Nephron (organoid): Measurements from ENCODE around the gene RIOK3.

Source experiments
- H3K27ac Mint-ChIP-seq, 3 experiments: 2 replicates each; pipeline ENCODE4 v1.8.0; 2020; ENCODE audit warnings: mixed read lengths in 3 of 3, mild to moderate bottlenecking in 2 of 3, moderate library complexity in 1 of 3
- H3K27me3 Mint-ChIP-seq: 2 replicates; pipeline ENCODE4 v1.8.0; 2021; ENCODE audit warnings: low read depth, mild to moderate bottlenecking, moderate library complexity, mixed read lengths
- H3K36me3 Mint-ChIP-seq: 2 replicates; pipeline ENCODE4 v1.8.0; 2020; ENCODE audit warnings: low read depth, mixed read lengths
- H3K4me1 Mint-ChIP-seq: 2 replicates; pipeline ENCODE4 v1.8.0; 2020; ENCODE audit warnings: mixed read lengths
- H3K4me3 Mint-ChIP-seq, 3 experiments: 2 replicates each; pipeline ENCODE4 v1.8.0; 2020; ENCODE audit warnings: mild to moderate bottlenecking in 3 of 3, mixed read lengths in 3 of 3, moderate library complexity in 2 of 3
- H3K9me3 Mint-ChIP-seq: 2 replicates; pipeline ENCODE4 v1.8.0; 2020; ENCODE audit warnings: mixed read lengths
- TF ChIP-seq, protein P1 (sequence below), 3 experiments: fragments of 200-600 bp; sonication (generic); IDR thresholded peaks; one replicate each; pipeline ENCODE4 v1.5.0; 2021; ENCODE audit warnings: antibody characterized with exemption in 3 of 3; ENCODE audit not compliant: unreplicated experiment in 3 of 3

The RIOK3 gene, protein sequence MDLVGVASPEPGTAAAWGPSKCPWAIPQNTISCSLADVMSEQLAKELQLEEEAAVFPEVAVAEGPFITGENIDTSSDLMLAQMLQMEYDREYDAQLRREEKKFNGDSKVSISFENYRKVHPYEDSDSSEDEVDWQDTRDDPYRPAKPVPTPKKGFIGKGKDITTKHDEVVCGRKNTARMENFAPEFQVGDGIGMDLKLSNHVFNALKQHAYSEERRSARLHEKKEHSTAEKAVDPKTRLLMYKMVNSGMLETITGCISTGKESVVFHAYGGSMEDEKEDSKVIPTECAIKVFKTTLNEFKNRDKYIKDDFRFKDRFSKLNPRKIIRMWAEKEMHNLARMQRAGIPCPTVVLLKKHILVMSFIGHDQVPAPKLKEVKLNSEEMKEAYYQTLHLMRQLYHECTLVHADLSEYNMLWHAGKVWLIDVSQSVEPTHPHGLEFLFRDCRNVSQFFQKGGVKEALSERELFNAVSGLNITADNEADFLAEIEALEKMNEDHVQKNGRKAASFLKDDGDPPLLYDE

DNA sequence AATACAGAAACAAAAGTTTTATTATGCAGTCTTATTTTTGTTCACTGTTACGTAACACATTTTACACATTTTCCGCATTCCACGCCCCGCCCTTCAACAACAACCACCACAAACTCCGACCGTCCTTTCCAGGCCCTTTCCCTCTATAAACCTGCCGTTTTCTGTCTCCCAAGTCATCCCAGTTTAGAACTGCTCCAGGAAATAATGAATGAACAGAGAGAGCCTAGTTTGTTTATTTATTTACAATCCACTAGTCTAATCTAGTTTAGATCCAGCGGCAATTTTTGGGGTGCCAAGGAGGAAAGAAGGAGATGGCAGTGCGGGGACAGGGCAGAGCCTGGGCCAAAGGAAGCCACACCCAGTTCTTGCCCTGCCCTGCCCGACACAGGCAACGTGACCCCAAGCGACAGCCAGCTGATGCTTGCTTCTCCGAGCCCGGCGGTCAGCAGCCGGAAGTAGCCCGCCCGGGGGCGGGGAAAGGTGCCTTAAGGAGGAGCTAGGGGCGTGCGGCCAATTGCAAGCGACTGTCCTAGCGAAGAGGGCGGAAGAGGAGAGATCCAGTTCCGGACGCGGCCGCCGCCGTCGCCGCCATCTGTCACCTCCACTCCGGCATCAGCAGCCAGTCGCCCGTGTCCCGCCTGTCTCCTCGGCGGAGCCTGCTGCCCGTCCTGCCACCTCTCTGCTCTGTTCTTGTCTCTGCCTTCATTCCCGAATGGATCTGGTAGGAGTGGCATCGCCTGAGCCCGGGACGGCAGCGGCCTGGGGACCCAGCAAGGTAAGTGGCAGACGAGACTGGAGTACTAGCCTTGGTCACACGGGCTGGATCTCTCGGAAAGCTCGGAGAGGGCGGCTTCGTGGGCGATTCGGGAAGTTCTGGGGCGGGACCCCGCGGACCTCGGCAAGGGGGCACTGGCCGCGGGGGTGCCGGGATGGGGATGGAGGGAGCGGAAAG lies at the start of gene RIOK3:
Gene RIOK3 (plus strand): TSS at position 560 of the 952 bp plus-strand sequence. CDS start 153 bp downstream, at position 713.
- H3K27ac Mint-ChIP-seq, result peak within 1 kb of the TSS; percentile 76 to 91 (median 80)
- peaks cover 4% of the 10 kb centered on the region for H3K36me3 Mint-ChIP-seq
- peak within 1 kb of the TSS; percentile 99 for H3K4me3 Mint-ChIP-seq
- H3K27me3 Mint-ChIP-seq, result peaks cover 6% of the 10 kb centered on the region
- TF ChIP-seq, protein P1, sequence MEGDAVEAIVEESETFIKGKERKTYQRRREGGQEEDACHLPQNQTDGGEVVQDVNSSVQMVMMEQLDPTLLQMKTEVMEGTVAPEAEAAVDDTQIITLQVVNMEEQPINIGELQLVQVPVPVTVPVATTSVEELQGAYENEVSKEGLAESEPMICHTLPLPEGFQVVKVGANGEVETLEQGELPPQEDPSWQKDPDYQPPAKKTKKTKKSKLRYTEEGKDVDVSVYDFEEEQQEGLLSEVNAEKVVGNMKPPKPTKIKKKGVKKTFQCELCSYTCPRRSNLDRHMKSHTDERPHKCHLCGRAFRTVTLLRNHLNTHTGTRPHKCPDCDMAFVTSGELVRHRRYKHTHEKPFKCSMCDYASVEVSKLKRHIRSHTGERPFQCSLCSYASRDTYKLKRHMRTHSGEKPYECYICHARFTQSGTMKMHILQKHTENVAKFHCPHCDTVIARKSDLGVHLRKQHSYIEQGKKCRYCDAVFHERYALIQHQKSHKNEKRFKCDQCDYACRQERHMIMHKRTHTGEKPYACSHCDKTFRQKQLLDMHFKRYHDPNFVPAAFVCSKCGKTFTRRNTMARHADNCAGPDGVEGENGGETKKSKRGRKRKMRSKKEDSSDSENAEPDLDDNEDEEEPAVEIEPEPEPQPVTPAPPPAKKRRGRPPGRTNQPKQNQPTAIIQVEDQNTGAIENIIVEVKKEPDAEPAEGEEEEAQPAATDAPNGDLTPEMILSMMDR (IDR thresholded peaks at IDR 0.05; ENCODE audit: unreplicated experiment in 3 of 3), result no peak
- no peaks in the 10 kb centered on the region for H3K9me3 Mint-ChIP-seq
- peaks cover 31% of the 10 kb centered on the region for H3K4me1 Mint-ChIP-seq

DNA sequence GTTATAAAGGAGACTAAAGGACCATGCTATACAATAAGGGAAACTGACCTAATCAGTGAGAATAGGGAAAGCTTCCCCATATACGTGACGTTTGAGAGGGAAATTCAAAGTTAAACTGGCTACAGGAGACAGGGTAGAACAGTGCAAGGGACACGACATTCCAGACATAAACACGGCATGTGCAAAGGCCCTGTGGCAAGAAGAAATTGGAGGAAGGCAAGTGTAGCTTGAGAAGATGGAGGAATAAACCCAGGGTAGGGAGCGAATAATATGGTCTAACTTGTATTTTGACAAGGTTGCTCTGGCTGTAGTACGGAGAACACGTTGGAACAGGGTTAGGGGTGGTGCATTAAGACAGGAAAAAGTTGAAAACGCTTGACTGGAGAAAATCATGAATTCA lies 49.8 kb upstream of the RIOK3 start:
- Mint-ChIP-seq H3K9me3 (peaks cover 2% of the 10 kb centered on the region), H3K27ac (peak overlapping the region in 2 of 3 experiments; percentile 20 to 23), H3K4me1 (peaks cover 14% of the 10 kb centered on the region), H3K36me3 (peaks cover 10% of the 10 kb centered on the region), H3K27me3 (no peaks in the 10 kb centered on the region), H3K4me3 (no peak overlapping the region)
- TF ChIP-seq, protein P1 (IDR thresholded peaks at IDR 0.05; ENCODE audit: unreplicated experiment in 3 of 3), result no peak

DNA sequence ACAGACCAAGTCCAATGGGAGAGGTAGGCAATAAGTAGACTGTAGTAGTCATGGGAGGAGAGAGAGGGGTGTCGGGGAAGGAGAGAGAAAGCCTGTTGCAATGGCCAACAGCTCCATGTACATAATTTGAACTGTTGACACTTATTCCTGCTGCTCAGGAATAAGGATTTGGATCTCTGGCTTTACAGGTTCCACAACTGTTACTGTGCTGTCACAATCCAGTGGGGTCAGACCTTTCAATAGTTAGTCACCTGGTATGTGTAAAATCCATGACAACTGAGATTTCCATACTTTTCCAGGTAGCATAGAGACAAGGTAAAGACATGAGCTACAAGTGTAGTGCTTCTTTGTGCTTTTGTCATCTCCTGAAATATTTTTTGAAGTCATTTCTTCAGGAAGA lies 47.5 kb upstream of the RIOK3 start:
- TF ChIP-seq, protein P1 (IDR thresholded peaks at IDR 0.05; ENCODE audit: unreplicated experiment in 3 of 3), result no peak
- Mint-ChIP-seq H3K9me3 (peaks cover 2% of the 10 kb centered on the region), H3K27ac (no peak overlapping the region), H3K36me3 (peaks cover 10% of the 10 kb centered on the region), H3K4me3 (no peak overlapping the region), H3K4me1 (peaks cover 14% of the 10 kb centered on the region), H3K27me3 (no peaks in the 10 kb centered on the region)

DNA sequence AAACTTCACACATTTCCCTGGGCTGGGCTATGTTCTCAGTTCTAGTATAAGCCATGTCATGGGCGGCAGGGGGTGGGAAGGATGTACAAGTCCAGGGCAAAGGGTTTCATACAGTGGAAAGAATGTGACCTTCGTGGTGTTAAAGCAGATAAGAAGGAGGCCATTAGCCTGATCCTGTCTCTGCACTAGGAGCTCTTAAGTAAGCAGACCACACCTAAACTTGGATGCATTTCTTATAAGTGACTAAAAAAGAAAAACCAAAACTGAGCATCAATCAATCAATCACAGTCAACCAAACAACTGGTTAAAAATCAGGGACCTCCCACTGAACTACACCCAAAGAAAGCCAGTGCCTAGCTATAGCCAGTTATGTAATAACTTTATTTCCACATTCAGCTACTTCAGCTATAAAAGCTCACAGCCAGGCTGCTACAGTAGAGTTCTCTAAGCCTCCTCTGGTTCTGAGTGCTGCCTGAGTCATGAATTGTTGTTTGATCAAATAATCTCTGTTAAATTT lies 46.8 kb upstream of the RIOK3 start:
- peaks cover 2% of the 10 kb centered on the region for H3K9me3 Mint-ChIP-seq
- H3K4me3 Mint-ChIP-seq, result no peak overlapping the region
- peaks cover 8% of the 10 kb centered on the region for H3K4me1 Mint-ChIP-seq
- peaks cover 10% of the 10 kb centered on the region for H3K36me3 Mint-ChIP-seq
- H3K27ac Mint-ChIP-seq, result no peak overlapping the region
- TF ChIP-seq, protein P1 (IDR thresholded peaks at IDR 0.05; ENCODE audit: unreplicated experiment in 3 of 3), result no peak
- H3K27me3 Mint-ChIP-seq, result no peaks in the 10 kb centered on the region

DNA sequence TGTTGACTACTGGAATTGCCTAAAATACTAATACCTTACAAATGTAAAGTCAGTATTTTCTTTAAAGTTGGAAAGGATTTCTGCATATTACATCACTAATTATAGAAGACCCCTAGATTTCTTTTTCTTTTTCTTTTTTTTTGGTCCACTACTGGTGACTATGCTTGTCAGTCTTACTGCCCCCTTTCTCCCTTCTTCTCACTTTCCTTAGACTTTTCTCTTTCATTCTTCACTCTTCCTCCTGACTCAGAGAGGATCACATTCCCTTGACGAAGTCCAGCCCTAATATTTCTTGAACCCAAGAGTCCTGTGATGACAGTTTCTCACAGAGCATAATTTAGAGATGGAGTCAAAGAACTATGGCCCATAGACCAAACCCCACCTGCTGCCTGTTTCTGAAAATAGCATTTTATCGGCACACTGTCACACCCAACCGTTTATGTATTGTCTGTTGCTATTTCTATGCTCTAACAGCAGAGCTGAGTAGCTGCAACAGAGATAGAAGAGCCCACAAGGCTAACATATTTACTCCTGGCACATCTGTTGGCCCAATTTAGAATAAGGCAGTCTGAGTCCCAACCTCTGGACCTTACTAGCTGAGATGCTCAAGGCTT lies 40.6 kb upstream of the RIOK3 start:
- TF ChIP-seq, protein P1 (IDR thresholded peaks at IDR 0.05; ENCODE audit: unreplicated experiment in 3 of 3), result no peak
- Mint-ChIP-seq H3K27ac (no peak overlapping the region), H3K4me3 (no peak overlapping the region), H3K27me3 (no peaks in the 10 kb centered on the region), H3K4me1 (no peaks in the 10 kb centered on the region), H3K9me3 (no peaks in the 10 kb centered on the region), H3K36me3 (no peaks in the 10 kb centered on the region)
